NT2/D1 (cell line): ENCODE measurements around the gene SKP1.

Source experiments
- SUZ12 ChIP-seq: IDR thresholded peaks from 2 replicates; pipeline ENCODE4 v1.6.1; 2011; ENCODE audit not compliant: insufficient read length, insufficient read depth; ENCODE audit errors: extremely low read depth
- YY1 ChIP-seq: IDR thresholded peaks from 2 replicates; pipeline ENCODE4 v1.6.1; 2011; ENCODE audit not compliant: insufficient read length, insufficient read depth
- ZNF274 ChIP-seq: IDR thresholded peaks from 2 replicates; pipeline ENCODE4 v1.6.1; 2011; ENCODE audit warnings: mild to moderate bottlenecking, low read depth, low read length

GRCh38 chr5:134123360-134123759 lies 53.4 kb downstream of the SKP1 start:
- TF ChIP-seq YY1 (no peak), SUZ12 (no peak), ZNF274 (no peak)
